CD4-positive, alpha-beta T cell treated with Interferon alpha-2 for 1 hour (primary cell): ENCODE data around the gene SATB1.

Experiments used
- DNase-seq, 2 donors: peaks; one replicate each; pipeline ENCODE4 v3.0.0-alpha.2; 2020 to 2022

Gene SATB1

DNA sequence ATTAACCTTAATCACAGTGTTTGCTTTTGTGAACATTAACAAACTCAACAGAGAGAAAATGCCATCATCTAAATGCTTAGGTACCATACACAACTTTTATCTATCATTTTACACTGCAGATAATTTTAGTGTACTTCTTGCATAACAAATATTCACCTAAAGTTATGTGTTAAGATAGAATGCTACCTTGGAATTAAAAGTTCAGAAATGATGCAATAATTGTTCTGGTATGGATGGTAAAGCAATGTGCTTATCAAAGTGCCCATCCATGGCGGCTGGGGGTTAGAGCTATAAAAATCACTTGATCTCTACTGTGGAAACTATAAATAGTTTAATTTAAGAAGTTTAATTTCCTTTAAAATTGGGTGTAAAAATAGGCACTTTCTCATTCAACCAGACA lies 28.7 kb downstream of the SATB1 start:
- no peak for DNase-seq

DNA sequence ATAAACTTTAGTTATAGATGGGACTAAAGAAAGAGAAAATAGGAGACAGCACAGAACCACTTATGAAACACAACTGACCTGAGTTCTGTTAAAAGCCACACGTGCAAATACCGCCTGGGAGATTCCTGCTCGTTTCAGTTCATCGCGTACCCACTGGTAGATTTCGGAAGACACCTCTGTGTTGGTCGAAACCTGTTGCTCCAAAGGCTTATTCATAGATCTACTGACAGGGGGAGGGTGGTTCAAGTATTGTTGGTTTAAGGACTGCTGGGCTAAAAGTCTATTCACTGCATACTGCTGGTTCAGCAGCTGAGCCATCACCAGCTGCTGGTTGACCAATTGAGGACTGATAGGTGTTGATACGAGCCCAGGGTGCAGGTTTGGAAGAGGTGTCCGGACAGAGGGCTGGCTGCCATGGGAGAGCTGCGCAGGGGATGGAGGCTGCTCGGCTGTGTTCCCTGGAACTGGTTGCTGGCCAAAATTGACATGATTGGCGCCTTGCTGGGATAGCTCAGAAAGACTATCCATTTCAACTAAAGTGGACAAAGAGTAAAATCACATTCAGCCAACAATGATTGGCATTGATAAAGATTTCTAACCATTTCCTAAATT lies 30.6 kb downstream of the SATB1 start:
- DNase-seq = no peak

DNA sequence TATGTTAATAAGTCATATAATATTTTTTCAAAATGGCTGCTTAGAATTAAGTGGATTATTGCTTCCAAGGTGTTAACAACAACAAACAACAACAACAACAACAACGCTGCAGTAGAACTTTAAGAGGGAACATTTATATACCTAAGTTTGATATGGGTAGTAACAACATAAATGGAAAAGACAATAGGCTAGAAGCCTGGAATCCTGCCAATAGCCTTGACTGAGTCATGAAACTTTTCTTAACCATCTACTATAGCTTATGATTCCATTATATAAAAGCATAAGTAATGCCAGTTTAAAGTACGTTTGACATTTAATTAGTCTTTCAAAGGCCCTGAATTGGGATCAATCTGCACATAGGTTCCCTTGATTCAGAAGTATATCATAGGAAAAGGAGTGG lies 31.2 kb downstream of the SATB1 start:
- DNase-seq = no peak

DNA sequence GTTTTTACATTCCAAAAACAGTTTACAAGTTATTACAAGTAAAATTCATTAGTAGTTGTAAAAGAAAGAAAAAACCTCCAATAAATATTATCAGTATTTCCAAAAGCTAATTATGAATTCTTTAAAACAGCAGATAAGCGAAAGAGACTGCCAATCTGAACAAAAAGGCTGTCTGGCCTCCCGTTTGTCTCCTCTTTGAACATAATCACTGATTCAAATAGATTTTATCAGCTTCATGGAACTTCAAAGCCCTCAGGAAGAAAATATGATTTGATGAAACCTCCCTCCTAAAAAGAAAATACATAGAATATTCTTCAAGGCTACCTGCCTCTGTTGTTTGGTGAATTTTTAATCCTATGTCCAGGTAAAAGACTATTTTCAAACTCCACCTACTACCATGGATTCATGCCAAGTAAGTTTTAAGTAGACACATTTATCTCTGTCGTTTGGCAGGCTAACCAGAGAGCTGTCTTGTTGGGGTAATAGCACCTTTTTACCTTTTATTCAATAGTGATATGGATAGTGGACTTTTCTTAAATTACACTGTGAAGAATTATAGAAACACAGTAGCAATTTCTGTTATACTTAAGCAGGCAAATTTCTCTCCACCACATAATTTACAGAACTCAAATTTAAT lies 35.0 kb downstream of the SATB1 start:
- DNase-seq = no peak

GRCh38 chr3:18389108-18389733 lies 35.9 kb downstream of the SATB1 start:
- DNase-seq = peak in 1 of 2 donors; percentile 55

- no peak for DNase-seq
Observed at GRCh38 chr3:18386274-18386890, 38.8 kb downstream of the SATB1 start.

- no peak for DNase-seq
Observed at GRCh38 chr3:18385706-18386105, 39.4 kb downstream of the SATB1 start.

DNA sequence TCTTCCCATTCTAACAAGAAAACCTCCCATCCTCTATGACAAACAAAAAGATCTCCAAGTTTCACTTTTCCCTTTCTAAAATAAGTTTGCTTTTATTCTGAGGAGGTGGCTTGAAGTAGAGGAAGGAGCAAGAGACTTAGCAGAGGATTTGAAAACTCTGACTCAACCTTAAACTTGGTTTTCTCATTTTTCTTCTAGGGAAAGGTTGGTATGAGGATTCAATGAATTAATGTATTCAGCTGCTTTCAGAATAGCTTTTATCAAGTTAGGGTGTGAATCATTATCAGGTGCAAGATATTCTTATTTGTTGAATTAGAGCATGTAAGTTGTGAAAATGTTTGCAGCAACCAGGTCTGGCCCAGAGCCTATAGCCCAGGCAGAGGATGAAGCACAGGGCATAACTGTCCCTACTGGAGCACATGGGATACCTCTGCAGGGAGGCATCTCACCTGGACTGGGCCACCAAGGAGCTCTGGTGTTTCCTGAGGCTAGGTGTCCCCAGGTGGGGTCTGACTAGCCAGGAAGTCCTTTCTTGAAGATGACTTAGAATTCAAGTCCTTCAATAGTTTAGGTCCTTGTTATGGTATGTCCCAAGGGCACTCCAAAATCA lies 42.3 kb downstream of the SATB1 start:
- DNase-seq = no peak

- DNase-seq = no peak
Observed at GRCh38 chr3:18379647-18380046, 45.5 kb downstream of the SATB1 start.

DNA sequence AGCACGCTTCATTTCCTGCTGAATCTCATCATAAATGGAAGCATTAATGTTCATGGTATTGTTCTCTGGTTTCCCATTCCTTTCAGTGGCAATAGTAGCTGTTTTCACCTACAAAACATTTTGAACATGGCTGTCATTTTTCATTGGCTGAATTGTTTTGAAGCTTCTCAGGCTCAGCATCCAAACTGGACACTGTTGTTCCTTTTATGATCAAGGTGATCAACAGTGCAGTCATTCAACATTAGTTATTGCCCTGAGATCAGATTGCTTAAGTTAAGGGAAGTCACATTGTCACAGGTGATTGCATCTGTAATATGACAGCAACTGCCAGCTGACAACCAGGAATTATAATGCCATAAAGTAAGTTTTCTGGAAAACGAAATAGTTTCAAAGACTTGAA lies 46.9 kb downstream of the SATB1 start:
- DNase-seq = no peak

GRCh38 chr3:18376682-18377081 lies 48.5 kb downstream of the SATB1 start:
- DNase-seq = no peak

DNA sequence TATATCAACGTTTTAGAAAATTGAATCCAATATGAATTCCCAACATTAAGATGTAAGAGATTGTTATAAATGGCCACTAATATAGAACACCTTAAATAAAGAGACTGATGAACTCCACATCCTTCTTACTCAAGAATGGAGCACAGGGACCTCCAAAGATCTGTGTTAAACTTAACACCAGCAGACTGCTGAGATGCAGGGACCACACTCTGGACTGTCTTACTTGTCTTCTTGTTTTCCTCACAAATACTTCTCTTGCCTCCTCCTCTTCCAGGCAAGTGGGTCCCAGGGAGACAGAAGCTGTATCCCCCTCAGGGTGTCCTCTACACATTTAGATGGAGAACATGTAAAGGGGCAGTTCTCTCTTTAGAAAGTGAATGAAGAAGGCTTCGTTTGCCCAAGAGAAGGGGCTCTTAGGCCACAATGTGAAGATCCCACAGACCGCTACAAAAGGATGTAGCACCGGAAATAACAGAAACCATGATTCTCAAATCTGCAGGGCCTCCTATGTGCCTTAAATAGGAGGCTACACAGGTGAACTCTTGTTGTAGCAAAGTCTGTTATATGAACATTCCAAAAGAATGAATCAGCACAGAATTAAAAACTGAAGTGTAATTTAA lies 52.2 kb downstream of the SATB1 start:
- peak in 1 of 2 donors; percentile 34 for DNase-seq

DNA sequence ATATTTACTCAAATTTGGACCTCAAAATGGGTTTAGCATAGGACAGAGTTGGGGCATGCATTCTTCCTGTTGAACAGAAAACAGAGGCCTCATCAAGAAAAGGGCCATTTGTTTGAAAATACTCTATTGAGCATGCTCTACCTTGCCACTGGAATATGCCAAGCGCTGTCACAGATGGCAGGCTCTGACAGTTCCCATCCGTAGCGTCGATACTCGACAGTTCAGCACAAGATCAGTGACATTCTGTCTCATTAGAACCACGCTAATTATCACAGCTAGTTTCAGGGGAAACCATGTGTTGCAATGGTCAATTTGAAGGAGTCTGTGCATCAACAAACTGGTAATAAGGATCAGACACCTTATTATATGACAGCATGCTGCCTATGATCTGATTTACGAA lies 54.5 kb downstream of the SATB1 start:
- no peak for DNase-seq

- DNase-seq = no peak
Observed at GRCh38 chr3:18369551-18370185, 55.5 kb downstream of the SATB1 start.

DNA sequence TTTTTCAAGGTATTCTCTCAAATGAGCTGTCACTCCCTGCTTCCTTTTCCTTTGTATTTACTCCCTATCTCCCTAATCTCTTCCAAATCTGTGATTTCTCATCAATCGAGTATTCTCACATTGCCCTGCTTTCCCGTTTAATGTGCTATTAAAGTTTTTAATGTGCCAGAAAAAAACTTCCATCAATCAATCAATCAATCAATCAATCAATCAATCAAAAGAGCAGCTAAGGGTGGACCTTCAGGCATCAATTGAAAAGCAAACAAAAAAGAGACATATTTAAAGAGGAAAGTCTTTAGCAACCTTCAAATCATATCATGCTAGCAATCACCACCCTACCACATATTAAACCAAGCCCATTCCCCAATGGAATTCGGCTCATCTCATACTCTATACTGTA lies 58.9 kb downstream of the SATB1 start:
- no peak for DNase-seq

- no peak for DNase-seq
Observed at GRCh38 chr3:18363338-18363737, 61.8 kb downstream of the SATB1 start.

DNA sequence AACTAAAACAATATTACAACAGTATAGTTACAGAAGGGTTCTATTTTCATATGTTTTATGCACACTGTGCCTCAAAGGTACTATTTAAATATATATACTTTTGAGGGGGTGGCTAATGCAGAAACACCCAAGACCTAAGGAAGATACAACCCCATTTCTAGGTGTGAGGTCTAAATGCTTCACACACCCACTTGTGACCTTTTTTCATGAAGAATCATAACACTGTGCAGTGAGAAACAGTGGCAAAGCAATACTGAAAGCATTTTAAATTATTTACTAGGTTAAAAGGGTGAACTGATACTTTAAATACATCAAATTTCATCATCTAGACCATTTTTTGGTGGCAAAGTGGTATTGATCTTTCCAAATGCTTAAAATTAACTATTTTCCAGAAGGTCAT lies 67.4 kb downstream of the SATB1 start:
- DNase-seq = no peak

- no peak for DNase-seq
Observed at GRCh38 chr3:18355832-18356231, 69.3 kb downstream of the SATB1 start.

- DNase-seq = no peak
Observed at GRCh38 chr3:18354701-18355100, 70.4 kb downstream of the SATB1 start.

- DNase-seq = no peak
Observed at GRCh38 chr3:18351823-18352744, 73.1 kb downstream of the SATB1 start.

- DNase-seq = no peak
Observed at GRCh38 chr3:18351069-18351628, 74.0 kb downstream of the SATB1 start.
